ENCODE data around the gene PTPRG. TPM values are rescaled to one million over a fixed set of nuclear protein-coding genes. Genes with fewer than 3 reads are reported as not detected.
"Not testable (repeated sequence)": the region's sequence is repeated elsewhere in the genome, so short reads cannot be mapped to it uniquely, and the experiment has no call there.

The PTPRG gene
- total RNA-seq = 78.2 TPM

DNA sequence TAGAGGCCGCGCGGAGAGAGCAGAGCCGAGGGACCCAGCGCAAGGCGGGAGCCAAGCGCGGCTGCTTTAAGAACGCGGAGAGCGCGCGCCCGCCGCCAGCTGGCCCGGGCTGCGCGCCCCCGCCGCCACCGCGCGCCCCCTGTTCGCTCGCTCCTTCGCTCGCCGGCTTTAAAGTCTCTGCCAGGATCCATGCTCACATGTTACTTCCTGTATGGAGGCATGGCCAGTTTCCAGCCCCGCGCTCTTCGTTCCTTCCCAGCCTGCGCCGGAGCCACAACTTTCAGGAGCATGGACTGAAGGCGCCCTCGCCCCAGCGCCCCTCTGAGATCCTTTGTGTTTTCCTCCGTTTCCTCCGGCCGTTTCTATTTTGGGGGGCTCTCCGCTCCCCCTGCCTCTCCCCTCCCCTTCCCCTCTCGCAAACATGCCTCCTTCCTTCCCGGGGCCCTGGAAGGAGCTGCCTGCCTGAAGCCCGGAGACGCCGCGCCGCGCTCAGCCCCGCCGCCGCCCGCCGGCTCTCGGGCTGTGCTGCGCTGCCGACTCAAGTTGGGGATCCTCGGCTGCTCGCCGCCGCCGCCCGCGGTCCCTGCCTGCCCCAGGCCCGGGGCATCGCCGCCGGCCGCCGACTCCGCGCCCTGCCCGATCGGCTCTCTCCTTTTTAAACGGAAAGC lies at the start of gene PTPRG:
TSS of gene PTPRG (plus strand) at position 198 of the 668 bp plus-strand sequence. CDS start 717 bp downstream, outside the sequence.
- peak; percentile 98 for DNase-seq

- DNase-seq = no peak
Observed at GRCh38 chr3:61518590-61518989, 42.8 kb upstream of the PTPRG start.

DNA sequence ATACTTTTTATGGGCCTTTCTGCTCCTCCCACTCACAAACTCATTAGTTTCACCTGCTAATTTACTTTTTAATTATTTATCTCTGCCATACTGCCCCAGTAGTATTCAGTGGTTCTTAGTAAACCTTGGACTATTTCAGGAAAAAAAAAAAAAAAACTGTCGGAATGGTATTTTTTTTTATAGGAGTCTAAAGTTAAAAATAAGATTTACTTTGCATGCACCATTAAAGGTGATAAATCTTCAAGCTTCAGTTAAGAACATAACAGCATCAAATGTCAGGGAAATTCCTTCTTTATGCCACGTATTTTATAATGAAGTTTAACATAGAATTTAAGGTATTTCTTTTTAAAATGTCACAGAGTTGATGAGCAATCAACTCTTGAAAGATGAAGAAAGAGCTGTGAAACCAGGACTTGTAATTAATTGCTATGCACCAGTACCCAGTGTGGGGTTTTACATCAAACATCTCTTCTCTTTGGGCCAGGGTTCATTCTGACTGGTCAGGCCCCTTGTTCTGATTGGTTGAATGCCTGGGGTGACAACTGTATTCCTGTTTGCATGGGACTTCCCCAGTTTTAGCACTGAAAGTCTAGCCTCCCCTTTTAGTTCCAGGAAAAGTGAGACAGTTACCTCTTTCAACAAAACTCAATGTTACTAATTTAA lies 40.3 kb upstream of the PTPRG start:
- DNase-seq = no peak

DNA sequence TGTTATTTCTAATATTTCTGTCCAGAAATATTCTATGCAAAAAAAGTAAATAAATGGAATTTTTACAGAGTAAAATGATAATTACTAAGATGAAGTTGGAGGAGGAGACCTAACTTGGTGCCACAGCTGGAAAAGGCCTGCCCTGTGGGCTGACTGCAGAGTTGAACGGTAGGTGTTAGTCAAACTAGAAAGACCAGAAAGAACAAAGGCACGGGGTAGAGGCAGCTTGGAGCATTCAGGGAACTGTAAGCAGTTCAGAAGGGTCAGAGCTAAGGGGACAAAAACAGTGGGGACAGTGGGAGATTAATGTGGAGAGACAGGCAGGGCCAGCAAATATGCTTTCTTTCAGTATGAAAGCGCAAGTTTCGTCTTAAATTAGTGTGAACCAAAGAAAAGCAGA lies 39.3 kb upstream of the PTPRG start:
- DNase-seq = no peak

DNA sequence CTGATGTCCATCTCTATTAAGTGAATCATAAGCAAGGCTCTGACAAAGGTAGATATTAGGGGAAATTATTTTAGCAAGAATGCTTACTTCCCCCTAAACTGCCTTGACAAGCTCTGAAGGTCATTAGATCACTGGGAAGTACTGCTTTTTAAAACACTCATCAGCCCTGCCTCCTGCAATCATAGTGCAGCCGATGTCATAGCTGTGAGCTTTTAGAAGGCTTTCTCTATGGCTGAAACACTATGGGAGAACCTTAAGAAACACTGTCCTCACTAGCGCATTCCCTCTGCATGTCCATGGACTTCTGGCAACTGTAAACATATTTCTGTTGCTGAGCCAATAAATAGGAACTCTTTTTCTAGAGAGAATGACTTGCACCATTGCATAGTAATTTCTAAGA lies 38.7 kb upstream of the PTPRG start:
- DNase-seq = no peak

- no peak for DNase-seq
Observed at GRCh38 chr3:61524933-61525332, 36.4 kb upstream of the PTPRG start.

- no peak for DNase-seq
Observed at GRCh38 chr3:61526308-61526707, 35.1 kb upstream of the PTPRG start.

DNA sequence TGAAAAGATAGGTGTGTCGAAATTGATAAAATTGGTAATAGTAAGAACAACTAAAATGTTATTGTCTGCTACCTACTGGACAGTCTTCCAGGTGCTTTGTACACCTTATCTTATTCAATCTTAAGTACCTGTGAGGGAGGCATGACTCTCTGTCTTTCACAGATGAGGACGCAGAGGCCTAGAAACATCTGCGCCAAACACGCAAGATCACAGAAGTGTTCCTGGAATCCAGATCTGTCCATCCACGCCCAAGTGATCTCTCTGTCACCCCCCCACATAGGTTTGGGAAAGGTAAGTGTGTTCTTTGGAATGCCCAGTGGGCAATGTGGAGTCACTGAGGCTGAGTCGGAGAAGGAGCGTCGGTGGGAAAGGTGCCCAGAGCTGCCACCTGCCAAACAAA lies 34.4 kb upstream of the PTPRG start:
- DNase-seq = no peak

GRCh38 chr3:61530355-61530754 lies 31.0 kb upstream of the PTPRG start:
- peak; percentile 66 for DNase-seq

- DNase-seq = no peak
Observed at GRCh38 chr3:61531528-61531927, 29.8 kb upstream of the PTPRG start.

DNA sequence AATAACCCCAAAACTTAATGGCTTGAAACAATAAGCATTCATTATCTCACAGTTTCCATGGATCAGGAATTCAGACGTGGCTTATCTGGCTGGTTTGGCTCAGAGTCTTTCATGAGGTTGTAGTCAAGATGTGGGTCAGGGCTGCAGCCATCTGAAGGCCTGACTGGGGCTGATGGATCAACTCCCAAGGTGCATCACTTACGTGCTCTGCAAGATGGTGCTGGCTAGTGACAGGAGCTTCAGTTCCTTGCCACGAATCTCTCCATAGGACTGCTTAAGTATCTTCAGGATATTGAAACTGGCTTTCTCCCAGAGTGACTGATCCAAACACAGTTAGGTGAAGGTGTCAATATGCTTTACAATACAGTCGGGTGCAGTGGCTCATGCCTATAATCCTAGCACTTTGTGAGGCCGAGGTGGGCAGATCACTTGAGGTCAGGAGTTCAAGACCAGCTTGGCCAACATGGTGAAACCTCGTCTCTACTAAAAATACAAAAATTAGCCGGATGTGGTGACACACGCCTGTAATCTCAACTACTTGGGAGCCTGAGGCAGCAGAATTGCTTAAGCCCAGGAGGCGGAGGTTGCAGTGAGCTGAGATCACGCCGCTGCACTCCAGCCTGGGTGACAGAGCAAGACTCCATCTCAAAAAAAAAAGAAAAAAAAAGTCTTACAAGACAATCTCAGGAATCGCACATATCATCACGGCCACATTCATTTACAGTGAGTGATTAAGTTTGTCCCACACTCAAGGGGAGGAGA lies 28.5 kb upstream of the PTPRG start:
- no peak for DNase-seq

- DNase-seq = no peak
Observed at GRCh38 chr3:61535826-61536225, 25.5 kb upstream of the PTPRG start.

GRCh38 chr3:61537366-61537765 lies 24.0 kb upstream of the PTPRG start:
- DNase-seq = peak; percentile 20

GRCh38 chr3:61538486-61538885 lies 22.9 kb upstream of the PTPRG start:
- no peak for DNase-seq

GRCh38 chr3:61541694-61542093 lies 19.7 kb upstream of the PTPRG start:
- no peak for DNase-seq

- no peak for DNase-seq
Observed at GRCh38 chr3:61545716-61546115, 15.7 kb upstream of the PTPRG start.

DNA sequence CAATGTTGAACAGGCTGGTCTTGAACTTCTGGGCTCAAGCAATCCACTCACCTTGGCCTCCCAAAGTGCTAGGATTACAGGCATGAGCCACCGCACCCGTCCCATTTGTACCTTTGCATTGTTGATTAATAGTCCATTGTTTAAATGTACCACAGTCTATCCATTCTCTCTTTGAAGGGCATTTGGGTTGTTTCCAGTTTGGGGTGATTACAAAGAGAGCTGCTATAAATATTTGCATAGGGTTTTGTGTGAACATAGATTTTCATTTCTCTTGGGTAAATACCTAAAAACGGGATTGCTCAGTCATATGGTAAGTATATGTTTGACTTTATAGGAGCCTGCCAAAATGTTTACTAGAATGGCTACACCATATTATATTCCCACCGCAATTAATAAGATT lies 13.7 kb upstream of the PTPRG start:
- no peak for DNase-seq

DNA sequence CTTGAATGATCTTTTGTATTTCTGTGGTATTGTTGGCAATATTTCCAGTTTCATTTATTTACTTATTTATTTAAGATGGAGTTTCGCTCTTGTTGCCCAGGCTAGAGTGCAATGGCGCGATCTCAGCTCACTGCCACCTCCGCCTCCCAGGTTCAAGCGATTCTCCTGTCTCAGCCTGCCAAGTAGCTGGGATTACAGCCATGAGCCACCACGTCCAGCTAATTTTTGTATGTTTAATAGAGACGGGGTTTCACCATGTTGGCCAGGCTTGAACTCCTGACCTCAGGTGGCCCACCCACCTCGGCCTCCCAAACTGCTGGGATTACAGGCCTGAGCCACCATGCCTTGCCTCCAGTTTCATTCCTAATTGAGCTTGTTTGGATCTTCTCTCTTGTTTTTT lies 8.7 kb upstream of the PTPRG start:
- DNase-seq = not testable (repeated sequence)

DNA sequence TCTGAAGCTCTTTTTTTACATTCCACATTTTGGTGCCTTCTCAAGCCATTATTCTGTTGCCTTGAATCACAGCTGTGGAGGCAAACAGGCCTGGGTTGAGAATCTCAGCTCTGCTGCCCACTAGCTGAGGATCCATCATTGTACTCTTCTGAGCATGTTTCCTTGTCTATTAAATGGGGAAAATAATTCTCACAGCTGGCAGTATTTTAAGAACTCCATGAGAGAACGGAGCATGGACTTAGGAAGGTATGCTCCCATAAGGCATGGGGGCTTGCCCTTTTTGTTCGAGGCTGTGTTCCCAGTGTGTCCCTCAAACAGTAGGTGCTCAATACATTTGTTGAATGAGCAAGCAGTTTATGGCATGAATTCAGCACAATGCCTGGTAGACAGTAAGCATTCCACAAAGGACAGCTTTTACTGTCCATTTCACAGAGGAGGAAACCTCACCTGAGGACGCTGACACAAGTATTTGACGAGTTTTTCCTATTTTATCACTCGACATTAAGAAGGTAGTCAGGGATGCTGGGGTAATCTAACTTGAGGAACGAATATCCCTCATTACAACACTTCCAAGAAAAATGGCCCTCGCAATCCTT lies 2.1 kb upstream of the PTPRG start:
- DNase-seq = peak; percentile 24

GRCh38 chr3:61560517-61561373 lies 626 bp upstream of the PTPRG start:
- peak; percentile 89 for DNase-seq

- DNase-seq = peak; percentile 52
Observed at GRCh38 chr3:61562042-61562720, 810 bp downstream of the PTPRG start.

Data from tongue (tissue), 2 donors.